ENCODE measurements around the gene HNRNPA1L2. TPM values are rescaled to one million over a fixed set of nuclear protein-coding genes. Genes with fewer than 3 reads are reported as not detected.

The HNRNPA1L2 gene
- polyA plus RNA-seq, 3 donors: 0.79 to 6.8 (median 1.5) TPM

GRCh38 chr13:52686376-52686775 is 44.1 kb downstream of the HNRNPA1L2 start:
- H3K27me3 ChIP-seq (ENCODE audit: control insufficient read depth in 2 of 2, insufficient read depth in 2 of 2, low read length in 2 of 2): no peaks in the 10 kb centered on the region
- Mint-ChIP-seq H3K4me1 (no peaks in the 10 kb centered on the region), H3K27me3 (ENCODE audit: low read depth in 3 of 3) (peaks cover 0 to 4% (median 0%) of the 10 kb centered on the region in 3 donors), H3K9me3 (peaks cover 0 to 2% (median 0%) of the 10 kb centered on the region in 7 donors), H3K36me3 (peaks cover 65 to 87% of the 10 kb centered on the region in 2 donors), H3K4me3 (no peak overlapping the region), H3K27ac (no peak overlapping the region)
- no peak for DNase-seq
- H3K4me1 ChIP-seq (ENCODE audit: control insufficient read depth in 1 of 2, insufficient read depth in 2 of 2, low read length in 2 of 2): no peaks in the 10 kb centered on the region
- H4K20me1 ChIP-seq (ENCODE audit: insufficient read depth, low read length): no peaks in the 10 kb centered on the region
- WGBS (ENCODE audit: insufficient coverage): no CpG with 5 or more reads among the region's 4 CpGs
- H3K79me2 ChIP-seq (ENCODE audit: insufficient read depth, low read length): no peaks in the 10 kb centered on the region
- no peak overlapping the region for H2AFZ ChIP-seq (ENCODE audit: insufficient read depth, low read depth, low read length, poor library complexity, severe bottlenecking)
- no peaks in the 10 kb centered on the region for H3K9me3 ChIP-seq (replicated peaks in 1 of 2; ENCODE audit: control insufficient read depth in 1 of 2, insufficient read depth in 1 of 2, low read length in 2 of 2)
- H3K36me3 ChIP-seq (replicated peaks in 1 of 2; ENCODE audit: control insufficient read depth in 1 of 2, insufficient read depth in 2 of 2, low read length in 2 of 2): peaks cover 64 to 91% of the 10 kb centered on the region in 2 donors
- no peak for TF ChIP-seq CTCF (IDR thresholded peaks at IDR 0.05)
- no peak overlapping the region for H3K27ac ChIP-seq (ENCODE audit: low read depth in 1 of 2, low read length in 2 of 2)
- intact Hi-C loops (cut with micrococcal nuclease): no loop called here
- no peak overlapping the region for H3K9ac ChIP-seq (ENCODE audit: insufficient read depth, low read length, poor library complexity, severe bottlenecking)
- no peak overlapping the region for H3K4me3 ChIP-seq (replicated peaks in 1 of 3; ENCODE audit: low read depth in 2 of 3, low read length in 3 of 3)
- H3K4me2 ChIP-seq (replicated peaks; ENCODE audit: extremely low read depth, low read length, poor library complexity, severe bottlenecking): no peak overlapping the region

Other genes with a start within 250 kb of the HNRNPA1L2 start
- under 1 TPM in 1 of 3 donors, not detected in 2; 0.52 TPM for gene THSD1, start 236.3 kb upstream of the HNRNPA1L2 start, polyA plus RNA-seq
- 10 to 100 TPM; 20.3 to 37.0 (median 25.2) TPM for gene VPS36, start 191.8 kb upstream of the HNRNPA1L2 start, polyA plus RNA-seq
- gene CKAP2, start 187.0 kb upstream of the HNRNPA1L2 start, polyA plus RNA-seq: 10 to 100 TPM in 1 of 3 donors, 1 to 10 TPM in 2; 5.0 to 15.7 (median 7.8) TPM
- gene SUGT1, start 10.4 kb downstream of the HNRNPA1L2 start, polyA plus RNA-seq: 10 to 100 TPM; 18.1 to 40.1 (median 37.7) TPM
- not detected for gene CNMD, start 97.4 kb downstream of the HNRNPA1L2 start, polyA plus RNA-seq
- gene PCDH8, start 206.2 kb downstream of the HNRNPA1L2 start, polyA plus RNA-seq: not detected